Measurements from ENCODE around the gene PRCC. TPM values are rescaled to one million over a fixed set of nuclear protein-coding genes. Genes with fewer than 3 reads are reported as not detected.

PRCC gene
- total and polyA plus RNA-seq, 2 of the 13 experiments (the other 11 are each of a cell fraction or from before 2014, with no cell fraction given) = 24.2 to 40.5 TPM

DNA sequence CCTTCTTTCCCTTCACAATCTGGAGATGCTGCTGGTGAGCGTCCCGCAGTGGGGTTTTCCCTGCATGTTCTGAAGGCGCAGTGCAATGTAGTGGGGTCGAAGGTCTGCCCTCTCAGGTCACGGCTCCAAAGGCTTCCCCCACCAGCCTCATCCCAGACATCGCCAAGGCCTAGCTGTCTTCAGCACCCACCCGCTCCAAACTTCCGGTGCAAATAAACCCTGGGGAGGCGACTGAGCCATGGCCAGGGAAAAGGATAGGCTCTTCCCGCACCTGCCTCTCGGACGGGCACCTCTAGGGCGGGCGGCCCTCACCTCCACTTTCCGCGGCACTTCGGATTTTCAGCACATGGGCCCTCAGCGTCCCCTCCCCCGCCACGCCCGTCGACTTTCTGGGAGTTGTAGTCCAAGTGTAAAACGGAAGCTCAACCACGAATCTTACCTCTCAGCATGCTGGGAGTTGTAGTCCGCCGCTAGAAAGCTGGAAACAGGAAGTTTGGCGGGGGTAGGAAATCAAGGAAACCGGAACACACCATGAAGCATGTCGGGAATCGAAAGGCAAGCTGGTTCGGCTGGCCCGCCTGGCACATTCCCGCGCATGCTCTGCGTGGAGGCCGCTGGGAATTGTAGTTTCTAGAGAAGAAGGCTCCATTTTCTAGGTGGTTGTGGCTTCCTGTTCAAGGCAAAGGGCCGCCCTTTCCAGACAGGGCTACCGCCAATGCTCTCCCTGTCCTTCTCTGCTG lies 26.4 kb upstream of the PRCC start, which contains the start of gene MRPL24 (continued):
- TF ChIP-seq, protein P1, sequence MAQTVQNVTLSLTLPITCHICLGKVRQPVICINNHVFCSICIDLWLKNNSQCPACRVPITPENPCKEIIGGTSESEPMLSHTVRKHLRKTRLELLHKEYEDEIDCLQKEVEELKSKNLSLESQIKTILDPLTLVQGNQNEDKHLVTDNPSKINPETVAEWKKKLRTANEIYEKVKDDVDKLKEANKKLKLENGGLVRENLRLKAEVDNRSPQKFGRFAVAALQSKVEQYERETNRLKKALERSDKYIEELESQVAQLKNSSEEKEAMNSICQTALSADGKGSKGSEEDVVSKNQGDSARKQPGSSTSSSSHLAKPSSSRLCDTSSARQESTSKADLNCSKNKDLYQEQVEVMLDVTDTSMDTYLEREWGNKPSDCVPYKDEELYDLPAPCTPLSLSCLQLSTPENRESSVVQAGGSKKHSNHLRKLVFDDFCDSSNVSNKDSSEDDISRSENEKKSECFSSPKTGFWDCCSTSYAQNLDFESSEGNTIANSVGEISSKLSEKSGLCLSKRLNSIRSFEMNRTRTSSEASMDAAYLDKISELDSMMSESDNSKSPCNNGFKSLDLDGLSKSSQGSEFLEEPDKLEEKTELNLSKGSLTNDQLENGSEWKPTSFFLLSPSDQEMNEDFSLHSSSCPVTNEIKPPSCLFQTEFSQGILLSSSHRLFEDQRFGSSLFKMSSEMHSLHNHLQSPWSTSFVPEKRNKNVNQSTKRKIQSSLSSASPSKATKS (CRISPR knock-in tag; IDR thresholded peaks at IDR 0.05) = peak; percentile 84; the same call in 1 of the 2 replicates
- TF ChIP-seq, protein P2, sequence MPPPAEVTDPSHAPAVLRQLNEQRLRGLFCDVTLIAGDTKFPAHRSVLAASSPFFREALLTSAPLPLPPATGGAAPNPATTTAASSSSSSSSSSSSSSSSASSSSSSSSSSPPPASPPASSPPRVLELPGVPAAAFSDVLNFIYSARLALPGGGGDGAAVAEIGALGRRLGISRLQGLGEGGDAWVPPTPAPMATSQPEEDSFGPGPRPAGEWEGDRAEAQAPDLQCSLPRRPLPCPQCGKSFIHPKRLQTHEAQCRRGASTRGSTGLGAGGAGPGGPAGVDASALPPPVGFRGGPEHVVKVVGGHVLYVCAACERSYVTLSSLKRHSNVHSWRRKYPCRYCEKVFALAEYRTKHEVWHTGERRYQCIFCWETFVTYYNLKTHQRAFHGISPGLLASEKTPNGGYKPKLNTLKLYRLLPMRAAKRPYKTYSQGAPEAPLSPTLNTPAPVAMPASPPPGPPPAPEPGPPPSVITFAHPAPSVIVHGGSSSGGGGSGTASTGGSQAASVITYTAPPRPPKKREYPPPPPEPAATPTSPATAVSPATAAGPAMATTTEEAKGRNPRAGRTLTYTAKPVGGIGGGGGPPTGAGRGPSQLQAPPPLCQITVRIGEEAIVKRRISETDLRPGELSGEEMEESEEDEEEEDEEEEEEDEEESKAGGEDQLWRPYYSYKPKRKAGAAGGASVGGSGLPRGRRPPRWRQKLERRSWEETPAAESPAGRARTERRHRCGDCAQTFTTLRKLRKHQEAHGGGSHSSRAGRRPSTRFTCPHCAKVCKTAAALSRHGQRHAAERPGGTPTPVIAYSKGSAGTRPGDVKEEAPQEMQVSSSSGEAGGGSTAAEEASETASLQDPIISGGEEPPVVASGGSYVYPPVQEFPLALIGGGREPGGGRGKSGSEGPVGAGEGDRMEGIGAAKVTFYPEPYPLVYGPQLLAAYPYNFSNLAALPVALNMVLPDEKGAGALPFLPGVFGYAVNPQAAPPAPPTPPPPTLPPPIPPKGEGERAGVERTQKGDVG (CRISPR knock-in tag; IDR thresholded peaks at IDR 0.05; ENCODE audit: borderline replicate concordance) = no peak
- peak; percentile 82 for TF ChIP-seq ZNF639 (CRISPR knock-in tag; conservative IDR thresholded peaks at IDR 0.05)
- no peak for TF ChIP-seq POLR2AphosphoS2 (IDR thresholded peaks at IDR 0.05; ENCODE audit: low read depth, low read length)
- no peak for TF ChIP-seq CENPX (CRISPR knock-in tag; IDR thresholded peaks at IDR 0.05)
- 0 out of 2 replicates have a peak, but pooled peaks have one; percentile 56 for TF ChIP-seq SMAD3 (CRISPR knock-in tag; IDR thresholded peaks at IDR 0.05)
- no peak for TF ChIP-seq WIZ (CRISPR knock-in tag; IDR thresholded peaks at IDR 0.05)
- peak; percentile 100 for TF ChIP-seq CREM (IDR thresholded peaks at IDR 0.05)
- TF ChIP-seq CREM (CRISPR knock-in tag; IDR thresholded peaks at IDR 0.05) = no peak
- TF ChIP-seq ZBTB37 (CRISPR knock-in tag; IDR thresholded peaks at IDR 0.05) = no peak
- TF ChIP-seq PRDM10 (CRISPR knock-in tag; IDR thresholded peaks at IDR 0.05; ENCODE audit: low read depth) = peak; percentile 84
- TF ChIP-seq HMG20B (CRISPR knock-in tag; conservative IDR thresholded peaks at IDR 0.05) = no peak
- 0 out of 2 replicates have a peak, but pooled peaks have one; percentile 19 for TF ChIP-seq ZNF724P (CRISPR knock-in tag; IDR thresholded peaks at IDR 0.05; ENCODE audit: borderline replicate concordance)
- no peak for TF ChIP-seq TBP (CRISPR knock-in tag; IDR thresholded peaks at IDR 0.05)
- peak; percentile 22; the same call in 1 of the 2 replicates for TF ChIP-seq HOXD1 (CRISPR knock-in tag; IDR thresholded peaks at IDR 0.05)
- no peak for TF ChIP-seq HMG20A (CRISPR knock-in tag; IDR thresholded peaks at IDR 0.05; ENCODE audit: borderline replicate concordance)
